HCEC 1CT (cell line): ENCODE results near the gene EVI5.
"Not testable (repeated sequence)": the region's sequence is repeated elsewhere in the genome, so short reads cannot be mapped to it uniquely, and the experiment has no call there.

ENCODE experiments used
- DNase-seq: peaks from one replicate; pipeline ENCODE4 v3.0.0-alpha.2; 2017

EVI5 gene

DNA sequence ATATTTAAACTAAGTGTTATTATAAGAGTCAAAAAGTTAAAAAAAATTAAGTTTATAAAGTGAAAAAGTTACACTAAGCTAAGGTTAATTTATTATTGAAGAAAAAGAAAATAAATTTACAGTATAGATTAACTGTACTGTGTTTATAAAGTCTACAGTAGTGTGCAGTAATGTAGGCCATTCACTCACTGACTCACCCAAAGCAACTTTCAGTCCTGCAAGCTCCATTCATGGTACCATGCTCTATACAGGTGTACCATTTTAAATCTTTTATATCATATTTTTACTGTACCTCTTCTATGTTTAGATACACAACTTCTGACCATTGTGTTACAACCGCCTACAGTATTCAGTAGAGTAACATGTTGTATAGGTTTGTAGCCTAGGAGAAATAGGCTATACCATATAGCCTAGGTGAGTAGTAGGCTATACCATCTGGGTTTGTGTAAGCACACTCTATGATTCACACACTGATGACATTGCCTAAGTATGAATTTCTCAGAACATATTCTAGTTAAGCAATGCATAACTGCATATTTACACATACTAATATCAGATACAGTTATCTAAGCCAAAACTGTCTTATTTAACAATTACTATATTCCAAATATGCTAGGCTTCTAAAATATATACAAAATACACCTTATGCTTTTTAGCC, 217.6 kb downstream of the EVI5 start:
- peak; percentile 88 for DNase-seq

DNA sequence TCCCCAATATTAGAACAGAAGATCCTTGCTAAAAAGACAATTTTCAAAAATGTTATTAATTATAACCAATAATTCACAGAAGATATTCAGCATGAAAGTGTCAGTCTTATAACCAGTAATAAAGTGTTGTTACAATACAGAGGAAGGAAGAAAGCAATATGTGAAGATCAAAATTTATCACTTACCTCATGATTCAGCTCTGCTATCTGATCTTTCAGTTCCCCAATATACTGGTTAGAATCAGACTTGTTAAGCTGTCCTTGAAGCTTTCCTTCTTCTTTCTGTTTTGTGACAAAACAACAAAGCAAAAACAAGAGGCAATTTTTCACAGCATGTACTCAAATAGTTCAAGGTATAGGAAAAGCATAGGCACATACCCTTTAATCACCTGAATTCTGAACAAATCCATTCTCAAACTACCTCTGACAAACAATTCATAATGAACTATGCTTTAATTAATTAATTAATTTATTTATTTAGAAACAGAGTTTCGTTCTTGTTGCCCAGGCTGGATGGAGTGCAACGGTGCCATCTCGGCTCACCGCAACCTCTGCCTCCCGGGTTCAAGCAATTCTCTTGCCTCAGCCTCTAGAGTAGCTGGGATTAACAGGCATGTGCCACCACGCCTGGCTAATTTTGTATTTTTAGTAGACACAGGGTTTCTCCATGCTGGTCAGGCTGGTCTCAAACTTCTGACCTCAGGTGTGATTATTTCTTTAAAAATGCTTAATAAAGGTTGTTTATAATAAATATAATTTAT, 221.3 kb downstream of the EVI5 start:
- no peak for DNase-seq

DNA sequence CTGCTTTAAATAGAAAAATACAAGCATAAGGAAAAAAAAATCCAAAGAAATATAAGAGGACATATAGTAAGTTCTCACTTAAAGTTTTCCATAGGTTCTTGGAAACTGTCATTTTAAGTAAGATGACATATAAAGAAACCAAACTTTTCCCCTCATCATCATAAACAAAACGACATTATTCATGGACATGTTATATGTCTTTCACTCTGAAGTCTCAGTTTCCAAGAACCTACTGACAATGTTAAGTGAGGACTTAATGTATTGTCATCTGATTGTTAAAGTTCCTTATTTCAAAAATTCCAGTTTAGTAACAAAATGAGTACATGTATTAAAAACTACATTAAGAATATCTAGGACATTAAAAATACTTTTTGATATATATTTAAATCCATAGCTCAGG, 228.6 kb downstream of the EVI5 start:
- no peak for DNase-seq

- no peak for DNase-seq
Measured at GRCh38 chr1:92554216-92554615, 230.7 kb downstream of the EVI5 start.

- DNase-seq, result no peak
Measured at GRCh38 chr1:92551916-92552315, 233.0 kb downstream of the EVI5 start.

- DNase-seq, result no peak
Measured at GRCh38 chr1:92544756-92545165, 240.1 kb downstream of the EVI5 start.

DNA sequence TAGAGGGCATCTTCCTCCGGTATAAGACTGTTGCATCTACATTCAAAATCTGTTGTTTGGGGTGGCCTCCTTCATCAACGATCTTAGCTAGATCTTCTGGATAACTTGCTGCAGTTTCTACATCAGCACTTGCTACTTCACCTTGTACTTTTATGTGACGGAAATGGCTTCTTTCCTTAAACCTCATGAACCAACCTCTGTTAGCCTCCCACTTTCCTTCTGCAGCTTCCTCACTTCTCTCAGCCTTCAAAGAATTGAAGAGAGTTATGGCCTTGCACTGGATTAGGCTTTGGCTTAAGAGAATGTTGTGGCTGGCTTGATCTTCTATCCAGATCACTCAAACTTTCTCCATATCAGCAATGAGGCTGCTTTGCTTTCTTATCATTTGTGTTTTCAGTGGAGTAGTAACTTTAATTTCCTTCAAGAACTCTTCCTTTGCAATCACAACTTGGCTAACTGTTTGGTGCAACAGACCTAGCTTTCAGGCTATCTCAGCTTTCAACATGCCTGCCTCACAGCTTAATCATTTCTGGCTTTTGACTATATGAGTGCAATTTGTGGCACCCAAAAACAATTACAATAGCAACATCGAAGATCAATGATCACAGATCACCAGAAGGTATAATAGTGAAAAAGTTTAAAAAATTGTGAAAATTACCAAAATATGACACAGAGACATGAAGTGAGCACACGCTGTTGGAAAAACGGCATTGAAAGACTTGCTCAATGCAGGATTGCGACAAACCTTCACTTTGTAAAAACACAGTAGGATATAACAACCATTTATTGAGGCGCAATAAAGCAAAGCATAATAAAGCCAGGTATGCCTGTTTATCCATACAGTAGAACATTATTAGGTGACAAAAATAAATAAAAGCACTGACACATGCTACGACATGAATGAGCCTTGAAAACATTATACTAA, 241.5 kb downstream of the EVI5 start:
- no peak for DNase-seq

- DNase-seq, result no peak
Measured at GRCh38 chr1:92538413-92539061, 246.4 kb downstream of the EVI5 start.

GRCh38 chr1:92538048-92538412, 246.9 kb downstream of the EVI5 start:
- no peak for DNase-seq

DNA sequence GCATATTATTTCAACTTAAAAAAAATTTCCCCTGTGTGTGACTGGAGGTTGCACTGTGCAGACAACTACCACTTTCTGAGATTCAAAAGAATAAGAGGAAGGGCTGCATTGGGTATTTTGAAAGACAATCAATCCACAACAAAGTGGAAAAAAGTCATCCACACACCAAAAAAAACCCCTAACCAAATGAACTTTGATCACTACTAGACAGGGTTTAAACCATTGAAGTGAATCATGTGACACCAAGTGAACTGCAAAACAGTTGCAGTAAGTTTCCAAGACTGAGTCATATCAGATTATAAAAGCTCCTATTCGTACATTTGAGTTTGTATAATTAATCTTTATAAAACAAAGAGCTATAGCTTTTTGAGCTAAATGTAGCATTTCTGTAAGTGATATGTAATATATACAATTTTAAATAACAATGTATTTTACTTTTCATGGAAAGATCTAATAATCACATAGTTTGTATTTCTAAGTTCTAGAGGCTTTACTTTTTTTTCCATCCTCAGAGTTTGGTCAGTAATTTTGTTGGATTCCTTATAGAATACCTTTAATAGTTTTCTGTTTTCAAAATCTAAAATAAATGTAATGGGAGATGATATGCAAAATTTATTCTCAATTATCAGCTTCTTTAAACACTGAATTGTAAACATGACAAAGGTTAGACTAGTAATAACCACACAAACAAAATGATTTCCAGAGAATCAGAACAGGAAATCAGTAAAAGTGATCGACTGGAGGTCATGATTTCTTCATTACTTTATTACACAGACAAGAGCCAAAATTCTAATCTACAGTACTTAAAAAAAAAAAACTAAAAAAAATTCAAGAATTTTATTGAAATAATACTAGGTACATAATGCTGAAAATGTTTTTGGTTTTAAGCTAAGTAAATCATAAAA, 247.7 kb downstream of the EVI5 start:
- peak; percentile 59 for DNase-seq

DNA sequence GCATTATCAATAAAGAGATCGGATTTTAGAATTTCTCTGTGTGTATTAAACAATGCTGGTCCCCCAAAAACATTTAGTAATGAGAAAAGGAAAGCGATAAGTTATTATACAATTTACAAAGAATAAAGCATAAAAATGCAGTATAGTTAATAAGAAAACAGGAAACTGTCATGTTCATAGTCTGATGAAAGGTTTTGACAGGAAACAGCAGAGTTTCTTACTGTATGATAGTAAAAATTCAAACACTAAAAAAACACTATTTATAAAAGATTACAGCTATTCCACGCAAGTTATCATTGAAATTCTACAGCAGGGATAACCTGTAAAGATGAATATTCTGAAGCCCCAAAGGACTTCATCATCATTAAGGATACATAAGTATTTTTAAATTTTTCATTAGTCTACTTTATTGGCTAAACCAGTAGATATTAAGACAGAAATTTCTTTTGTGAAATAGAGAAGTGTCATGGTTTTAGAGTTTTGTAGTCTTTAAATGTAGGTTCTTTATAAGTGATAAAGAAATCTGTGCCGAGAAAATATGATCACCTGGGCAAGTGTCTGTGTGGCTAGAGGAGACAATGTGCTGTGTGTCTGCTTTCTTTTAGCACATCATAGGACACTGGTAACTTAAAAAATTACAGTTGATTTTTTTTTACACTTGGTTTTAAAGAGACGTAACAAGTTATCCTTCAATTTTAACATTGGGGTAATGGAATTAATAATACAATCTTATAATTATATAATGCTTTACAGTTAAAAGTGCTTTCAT, 248.5 kb downstream of the EVI5 start:
- DNase-seq, result no peak

DNA sequence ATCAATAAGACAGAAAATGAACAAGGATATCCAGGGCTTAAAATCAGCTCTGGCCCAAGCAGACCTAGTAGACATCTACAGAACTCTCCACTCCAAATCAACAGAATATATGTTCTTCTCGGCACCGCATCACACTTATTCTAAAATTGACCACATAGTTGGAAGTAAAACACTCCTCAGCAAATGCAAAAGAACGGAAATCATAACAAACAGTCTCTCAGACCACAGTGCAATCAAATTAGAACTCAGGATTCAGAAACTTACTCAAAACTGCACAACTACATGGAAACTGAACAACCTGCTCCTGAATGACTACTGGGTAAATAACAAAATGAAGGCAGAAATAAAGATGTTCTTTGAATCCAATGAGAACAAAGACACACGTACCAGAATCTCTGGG, 252.5 kb downstream of the EVI5 start:
- not testable (repeated sequence) for DNase-seq

GRCh38 chr1:92531939-92532338, 253.0 kb downstream of the EVI5 start:
- not testable (repeated sequence) for DNase-seq

- no peak for DNase-seq
Measured at GRCh38 chr1:92527670-92528069, 257.2 kb downstream of the EVI5 start.

- DNase-seq, result not testable (repeated sequence)
Measured at GRCh38 chr1:92524944-92525590, 259.8 kb downstream of the EVI5 start.

DNA sequence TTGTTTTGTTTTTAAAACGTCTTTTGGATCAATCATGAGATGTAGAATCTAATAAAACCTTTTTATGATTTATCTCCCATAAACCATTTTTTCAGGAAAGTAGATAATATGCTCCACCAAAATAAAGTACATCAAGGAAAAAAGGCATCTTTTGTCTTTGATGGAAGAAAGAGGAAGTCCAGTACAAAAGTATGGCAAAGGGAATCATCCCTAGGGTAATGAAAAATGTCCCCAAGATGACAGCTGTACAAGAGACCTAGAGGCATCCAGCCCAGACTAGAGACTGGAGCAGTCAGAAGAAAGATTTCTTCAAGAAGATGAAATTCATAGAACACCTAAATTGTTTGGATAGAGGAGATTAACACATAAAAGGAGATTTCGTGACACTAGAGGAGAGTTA, 265.9 kb downstream of the EVI5 start:
- DNase-seq, result no peak

- no peak for DNase-seq
Measured at GRCh38 chr1:92516574-92516973, 268.3 kb downstream of the EVI5 start.

DNA sequence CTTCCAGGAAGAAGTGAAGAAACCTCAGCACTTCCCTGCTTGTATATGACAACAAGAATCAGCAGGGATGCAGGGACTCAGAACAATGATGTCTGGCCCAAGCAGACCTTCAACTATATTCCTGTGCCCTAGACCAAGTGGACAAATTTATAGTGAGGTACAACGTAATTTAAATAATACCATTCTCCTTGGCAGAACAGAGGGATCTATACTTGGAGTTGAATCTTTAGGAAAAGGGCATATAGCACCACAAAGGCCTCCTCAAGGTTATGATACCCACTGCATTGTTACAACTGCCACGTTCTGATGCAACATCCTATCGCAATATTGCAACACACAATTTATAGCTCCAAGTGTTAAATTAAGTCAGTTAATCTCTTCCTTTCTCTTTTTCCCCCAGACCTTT, 269.1 kb downstream of the EVI5 start:
- DNase-seq, result no peak

DNA sequence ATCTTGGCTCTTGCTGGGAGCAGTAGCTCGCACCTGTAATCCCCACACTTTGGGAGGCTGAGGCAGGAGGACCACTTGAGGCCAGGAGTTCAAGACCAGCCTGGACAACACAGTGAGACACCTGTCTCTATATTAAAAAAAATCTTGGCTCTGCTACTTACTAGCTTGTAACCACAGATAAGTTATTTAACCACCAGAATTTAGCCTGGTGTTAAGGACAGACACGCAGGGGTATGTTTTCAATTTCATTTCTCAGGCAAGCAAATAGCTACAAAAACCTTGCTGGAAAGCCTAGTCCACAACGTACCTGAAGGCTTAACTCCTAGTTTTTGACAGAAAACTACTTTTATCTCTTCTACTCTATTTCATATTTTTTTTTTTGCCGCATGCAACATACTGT, 273.4 kb downstream of the EVI5 start:
- DNase-seq, result no peak

DNA sequence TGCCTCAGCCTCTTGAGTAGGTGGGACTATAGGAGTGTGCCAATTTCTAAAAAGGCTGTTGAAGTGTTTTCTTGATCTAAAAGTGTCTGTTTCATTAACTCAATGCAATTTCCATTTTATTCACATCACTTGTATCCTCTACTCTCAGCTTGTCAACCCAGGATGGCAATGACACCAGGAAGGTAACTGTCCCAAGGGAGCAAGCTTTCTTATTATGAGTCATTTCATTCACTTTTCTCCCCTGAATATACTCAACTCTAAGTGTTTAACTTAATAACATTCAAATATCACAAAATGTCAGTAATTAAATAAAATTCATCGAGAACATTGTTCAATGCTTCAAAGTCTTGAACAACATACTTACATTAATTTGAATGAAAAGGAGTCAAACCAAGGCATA, 275.3 kb downstream of the EVI5 start:
- no peak for DNase-seq
